Activated CD4-positive, alpha-beta T cell treated with anti-CD3 and anti-CD28 coated beads, Interleukin-2, amount 10 ng/mL, durations not matched to agents 7 days and 5 days (primary cell): ENCODE data around the gene GUCY2D. TPM values are rescaled to one million over a fixed set of nuclear protein-coding genes. Genes with fewer than 3 reads are reported as not detected.

ENCODE experiments used
- CTCF ChIA-PET: fragments of 350-600 bp; sonication (Branson Sonifier 250); formaldehyde crosslinking; loops from one replicate; lab custom pipeline; 2021; ENCODE audit warnings: antibody characterized with exemption; lab: Charles Lee
- POLR2A ChIA-PET: fragments of 350-600 bp; sonication (Branson Sonifier 250); formaldehyde crosslinking; loops from one replicate; lab custom pipeline; 2021; ENCODE audit warnings: antibody characterized with exemption; lab: Charles Lee
- DNase-seq: peaks from one replicate; pipeline ENCODE4 v3.0.0-alpha.2; 2020
- H3K27ac Mint-ChIP-seq: one replicate; pipeline ENCODE4 v1.8.0; 2021; ENCODE audit warnings: mild to moderate bottlenecking, moderate library complexity, mixed read lengths
- H3K27me3 Mint-ChIP-seq: one replicate; pipeline ENCODE4 v1.8.0; 2021; ENCODE audit warnings: mixed read lengths
- H3K36me3 Mint-ChIP-seq: one replicate; pipeline ENCODE4 v1.8.0; 2021; ENCODE audit warnings: low read depth, mixed read lengths
- H3K4me1 Mint-ChIP-seq: one replicate; pipeline ENCODE4 v1.8.0; 2021; ENCODE audit warnings: mixed read lengths
- H3K4me3 Mint-ChIP-seq: one replicate; pipeline ENCODE4 v1.8.0; 2021; ENCODE audit warnings: mild to moderate bottlenecking, moderate library complexity, mixed read lengths
- H3K9me3 Mint-ChIP-seq: one replicate; pipeline ENCODE4 v1.8.0; 2021; ENCODE audit warnings: mixed read lengths
- total RNA-seq, 2 experiments: library from RNA; stranded (reverse); gene quantifications; one replicate each; pipeline ENCODE4 v1.2.3, GENCODE V29; 2021

Gene GUCY2D
- total RNA-seq, 2 experiments from 2014 or later, result not detected

GRCh38 chr17:8044819-8045810 lies 42.7 kb downstream of the GUCY2D start:
- H3K36me3 Mint-ChIP-seq, result no peaks in the 10 kb centered on the region
- POLR2A ChIA-PET, result no interaction called here
- H3K27ac Mint-ChIP-seq, result no peak overlapping the region
- DNase-seq, result no peak
- CTCF ChIA-PET, result interaction anchor here (0.5 to 1.4 kb wide), 2 partner anchors 7 to 12 kb away, joined by 3 read pairs; no protein-coding TSS in a partner anchor
- H3K9me3 Mint-ChIP-seq, result no peaks in the 10 kb centered on the region
- peaks cover 13% of the 10 kb centered on the region for H3K27me3 Mint-ChIP-seq
- no peaks in the 10 kb centered on the region for H3K4me1 Mint-ChIP-seq
- H3K4me3 Mint-ChIP-seq, result no peak overlapping the region

- H3K36me3 Mint-ChIP-seq, result no peaks in the 10 kb centered on the region
- POLR2A ChIA-PET, result no interaction called here
- H3K27ac Mint-ChIP-seq, result no peak overlapping the region
- no peaks in the 10 kb centered on the region for H3K4me1 Mint-ChIP-seq
- CTCF ChIA-PET, result interaction anchor here (1.1 to 1.4 kb wide), 2 partner anchors 11 to 29 kb away, joined by 3 read pairs; no protein-coding TSS in a partner anchor
- no peak overlapping the region for H3K4me3 Mint-ChIP-seq
- DNase-seq, result no peak
- peaks cover under 1% of the 10 kb centered on the region for H3K27me3 Mint-ChIP-seq
- no peaks in the 10 kb centered on the region for H3K9me3 Mint-ChIP-seq
Measured at GRCh38 chr17:8046306-8046928, 44.0 kb downstream of the GUCY2D start.

GRCh38 chr17:8046929-8047768 lies 44.7 kb downstream of the GUCY2D start:
- ChIA-PET CTCF (interaction anchor here (1.1 to 1.5 kb wide), 3 partner anchors 10 to 58 kb away, joined by 3 to 4 read pairs (median 3); no protein-coding TSS in a partner anchor), POLR2A (no interaction called here)
- Mint-ChIP-seq H3K4me3 (no peak overlapping the region), H3K36me3 (no peaks in the 10 kb centered on the region), H3K27ac (no peak overlapping the region), H3K27me3 (no peaks in the 10 kb centered on the region), H3K9me3 (no peaks in the 10 kb centered on the region), H3K4me1 (no peaks in the 10 kb centered on the region)
- DNase-seq, result no peak

DNA sequence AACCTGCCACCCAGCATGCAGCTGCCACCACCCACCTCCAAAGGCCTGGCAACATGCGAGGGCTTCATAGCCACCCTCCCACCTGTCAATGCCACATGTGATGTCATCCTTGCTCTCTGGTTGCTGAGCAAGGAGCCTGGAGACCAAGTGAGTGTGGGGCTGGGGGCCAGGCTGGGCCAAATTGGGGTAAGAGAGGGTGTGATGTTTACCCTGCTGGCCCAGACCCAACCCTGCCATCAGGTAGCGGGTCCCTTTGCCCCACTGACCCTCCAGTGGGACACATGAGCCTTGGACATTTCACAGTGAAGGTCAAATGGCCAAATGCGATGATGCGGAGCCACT lies 45.3 kb downstream of the GUCY2D start:
- ChIA-PET CTCF (interaction anchor here (1.5 kb wide), 1 partner anchor 59 kb away, joined by 4 read pairs; no protein-coding TSS in a partner anchor), POLR2A (no interaction called here)
- Mint-ChIP-seq H3K9me3 (no peaks in the 10 kb centered on the region), H3K27ac (no peak overlapping the region), H3K4me3 (no peak overlapping the region), H3K27me3 (no peaks in the 10 kb centered on the region), H3K36me3 (no peaks in the 10 kb centered on the region), H3K4me1 (no peaks in the 10 kb centered on the region)
- DNase-seq, result no peak

DNA sequence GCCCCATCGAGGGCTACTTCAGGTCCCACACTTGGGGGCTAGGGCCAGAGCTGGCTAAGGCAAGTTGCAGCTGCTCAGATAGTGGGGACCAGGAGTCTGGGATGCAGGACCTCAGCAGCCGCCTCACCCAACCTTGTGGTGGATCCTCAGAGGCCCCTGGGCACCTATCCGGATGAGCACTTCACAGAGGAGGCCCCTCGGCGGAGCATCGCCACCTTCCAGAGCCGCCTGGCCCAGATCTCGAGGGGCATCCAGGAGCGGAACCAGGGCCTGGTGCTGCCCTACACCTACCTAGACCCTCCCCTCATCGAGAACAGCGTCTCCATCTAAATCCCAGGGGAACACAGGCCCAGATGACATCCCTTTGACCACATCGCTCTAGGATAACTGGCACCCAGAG lies 45.8 kb downstream of the GUCY2D start:
- POLR2A ChIA-PET, result no interaction called here

DNA sequence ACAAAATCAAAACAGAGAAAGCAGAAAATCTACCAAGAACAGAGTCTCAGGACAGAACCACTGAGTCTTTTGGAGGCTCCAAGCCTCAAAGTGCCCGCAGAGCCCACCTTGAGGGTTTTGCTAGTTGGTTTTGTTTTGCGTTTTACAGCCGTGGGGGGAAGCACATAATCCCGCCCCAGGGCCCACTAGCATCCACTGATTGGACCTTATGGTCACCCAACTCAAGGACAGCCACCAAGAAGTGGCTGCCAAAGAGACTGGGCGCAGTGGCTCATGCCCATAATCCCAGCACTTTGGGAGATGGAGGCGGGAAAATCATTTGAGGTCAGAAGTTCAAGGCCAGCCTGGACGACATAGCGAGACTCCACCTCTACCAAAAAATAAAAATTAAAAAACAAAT lies 46.3 kb downstream of the GUCY2D start:
- Mint-ChIP-seq H3K9me3 (no peaks in the 10 kb centered on the region), H3K4me3 (no peak overlapping the region), H3K27me3 (no peaks in the 10 kb centered on the region), H3K36me3 (no peaks in the 10 kb centered on the region), H3K27ac (no peak overlapping the region), H3K4me1 (no peaks in the 10 kb centered on the region)
- CTCF ChIA-PET, result interaction anchor here (0.6 to 1.5 kb wide), 2 partner anchors 60 to 981 kb away, joined by 3 to 4 read pairs; no protein-coding TSS in a partner anchor
- POLR2A ChIA-PET, result no interaction called here
- DNase-seq, result no peak

More for the DNA sequence above, 45.8 kb downstream of the GUCY2D start:
- no peak for DNase-seq
- Mint-ChIP-seq H3K4me3 (no peak overlapping the region), H3K4me1 (no peaks in the 10 kb centered on the region), H3K27ac (no peak overlapping the region), H3K9me3 (no peaks in the 10 kb centered on the region), H3K27me3 (no peaks in the 10 kb centered on the region), H3K36me3 (no peaks in the 10 kb centered on the region)
- CTCF ChIA-PET, result interaction anchor here (1.5 kb wide), 1 partner anchor 59 kb away, joined by 4 read pairs; no protein-coding TSS in a partner anchor

GRCh38 chr17:8051831-8052230 lies 49.4 kb downstream of the GUCY2D start:
- CTCF ChIA-PET, result interaction anchor here (1.8 kb wide), 1 partner anchor 22 kb away, joined by 4 read pairs; no protein-coding TSS in a partner anchor
- H3K4me1 Mint-ChIP-seq, result peaks cover 14% of the 10 kb centered on the region
- no peak overlapping the region for H3K4me3 Mint-ChIP-seq
- peaks cover 10% of the 10 kb centered on the region for H3K27me3 Mint-ChIP-seq
- no peak for DNase-seq
- no peaks in the 10 kb centered on the region for H3K9me3 Mint-ChIP-seq
- no peaks in the 10 kb centered on the region for H3K36me3 Mint-ChIP-seq
- POLR2A ChIA-PET, result no interaction called here
- H3K27ac Mint-ChIP-seq, result no peak overlapping the region

DNA sequence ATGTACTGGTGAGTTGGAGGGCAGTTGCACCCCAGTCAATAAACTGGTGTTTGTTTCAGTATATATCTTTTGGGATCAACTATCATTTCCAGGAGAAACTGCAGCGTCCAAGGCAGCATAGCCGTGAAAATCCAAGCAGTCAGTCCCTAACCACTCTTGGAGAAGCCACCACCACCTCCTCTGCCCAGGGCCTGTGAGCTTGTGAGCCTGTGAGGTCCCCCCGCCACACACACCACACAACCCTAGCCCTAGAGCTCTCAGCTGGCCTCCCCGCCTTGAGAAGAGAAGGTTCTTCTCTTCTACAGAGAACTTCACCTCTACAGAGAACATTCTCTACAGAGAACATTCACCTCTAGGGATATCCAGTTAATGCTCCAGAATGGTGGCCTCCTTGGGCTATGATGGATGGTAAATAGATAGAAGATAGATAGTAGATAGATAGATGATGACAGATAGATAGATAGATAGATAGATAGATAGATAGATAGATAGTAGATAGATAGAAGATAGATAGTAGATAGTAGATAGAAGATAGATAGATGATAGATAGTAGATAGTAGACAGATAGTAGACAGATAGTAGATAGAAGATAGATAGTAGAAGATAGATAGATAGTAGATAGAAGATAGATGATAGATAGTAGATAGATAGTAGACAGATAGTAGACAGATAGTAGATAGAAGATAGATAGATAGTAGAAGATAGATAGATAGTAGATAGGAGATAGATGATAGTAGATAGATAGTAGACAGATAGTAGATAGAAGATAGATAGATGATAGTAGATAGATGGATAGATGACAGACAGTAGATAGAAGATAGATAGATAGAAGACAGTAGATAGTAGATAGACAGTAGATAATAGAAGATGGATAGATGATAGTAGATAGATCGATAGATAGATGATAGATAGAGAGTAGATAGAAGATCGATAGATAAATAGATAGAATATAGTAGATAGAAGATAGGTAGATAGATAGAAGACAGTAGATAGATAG lies 50.1 kb downstream of the GUCY2D start:
- H3K4me3 Mint-ChIP-seq, result no peak overlapping the region
- ChIA-PET CTCF (interaction anchor here (1.8 kb wide), 1 partner anchor 21 kb away, joined by 4 read pairs; no protein-coding TSS in a partner anchor), POLR2A (no interaction called here)
- no peaks in the 10 kb centered on the region for H3K36me3 Mint-ChIP-seq
- no peak for DNase-seq
- H3K9me3 Mint-ChIP-seq, result no peaks in the 10 kb centered on the region
- H3K4me1 Mint-ChIP-seq, result peaks cover 21% of the 10 kb centered on the region
- H3K27ac Mint-ChIP-seq, result no peak overlapping the region
- peaks cover 17% of the 10 kb centered on the region for H3K27me3 Mint-ChIP-seq

DNA sequence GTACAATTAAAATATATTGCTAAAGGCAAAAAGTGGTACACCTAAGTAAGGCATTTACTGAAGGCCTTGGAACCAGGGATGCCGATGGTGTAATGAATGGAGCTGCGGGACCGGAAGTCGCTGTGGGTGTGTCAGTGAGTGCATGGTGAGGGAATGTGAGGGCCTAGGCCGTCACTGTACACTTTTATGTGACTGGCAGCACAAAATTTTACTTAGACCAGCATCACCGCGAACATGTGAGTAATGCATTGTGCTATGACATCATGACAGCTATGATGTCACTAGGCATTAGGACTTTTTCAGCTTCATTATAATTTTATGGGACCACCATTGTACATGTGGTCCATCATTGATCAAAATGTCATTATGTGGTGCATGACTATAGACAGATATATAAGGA lies 51.2 kb downstream of the GUCY2D start:
- no peak for DNase-seq
- H3K27me3 Mint-ChIP-seq, result peaks cover 22% of the 10 kb centered on the region
- POLR2A ChIA-PET, result no interaction called here
- no peaks in the 10 kb centered on the region for H3K9me3 Mint-ChIP-seq
- H3K4me1 Mint-ChIP-seq, result peaks cover 23% of the 10 kb centered on the region
- H3K36me3 Mint-ChIP-seq, result no peaks in the 10 kb centered on the region
- CTCF ChIA-PET, result no interaction called here
- H3K4me3 Mint-ChIP-seq, result no peak overlapping the region
- H3K27ac Mint-ChIP-seq, result no peak overlapping the region

GRCh38 chr17:8055851-8056231 lies 53.4 kb downstream of the GUCY2D start:
- ChIA-PET CTCF (interaction anchor here (0.6 to 3.6 kb wide), 5 partner anchors 14 to 211 kb away, joined by 3 to 13 read pairs (median 3); no protein-coding TSS in a partner anchor), POLR2A (no interaction called here)
- Mint-ChIP-seq H3K4me3 (no peak overlapping the region), H3K4me1 (peaks cover 25% of the 10 kb centered on the region), H3K9me3 (no peaks in the 10 kb centered on the region), H3K27ac (no peak overlapping the region), H3K36me3 (no peaks in the 10 kb centered on the region), H3K27me3 (peaks cover 42% of the 10 kb centered on the region)
- no peak for DNase-seq

- Mint-ChIP-seq H3K27ac (no peak overlapping the region), H3K27me3 (peaks cover 48% of the 10 kb centered on the region), H3K4me1 (peaks cover 25% of the 10 kb centered on the region), H3K9me3 (no peaks in the 10 kb centered on the region), H3K36me3 (no peaks in the 10 kb centered on the region), H3K4me3 (no peak overlapping the region)
- peak; percentile 51 for DNase-seq
- POLR2A ChIA-PET, result no interaction called here
- CTCF ChIA-PET, result interaction anchor here (0.6 to 3.6 kb wide), 7 partner anchors 10 to 212 kb away, joined by 3 to 13 read pairs (median 3); no protein-coding TSS in a partner anchor
Measured at GRCh38 chr17:8056232-8056975, 54.0 kb downstream of the GUCY2D start.
